ENCODE data around the gene CACNA1B.

CACNA1B gene

DNA sequence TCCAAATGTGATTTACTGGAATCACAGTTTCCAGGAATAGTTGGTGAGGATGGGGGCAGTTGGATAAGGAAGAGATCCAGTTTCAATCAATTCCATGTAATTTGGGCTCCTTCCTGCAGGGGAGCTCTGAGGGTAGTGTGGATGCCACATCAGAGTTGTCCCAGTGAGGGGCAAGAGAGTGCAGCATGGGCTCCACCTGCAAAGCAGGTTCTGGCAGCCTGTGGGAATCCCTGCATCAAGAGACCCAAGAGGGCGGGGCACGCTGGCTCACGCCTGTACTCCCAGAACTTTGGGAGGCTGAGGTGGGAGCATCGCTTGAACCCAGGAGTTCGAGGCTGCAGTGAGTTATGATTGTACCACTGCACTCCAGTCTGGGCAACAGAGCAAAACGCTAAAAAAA lies 188.5 kb downstream of the CACNA1B start:
- Histone ChIP-seq H2AFZ (ENCODE audit: low read depth) (no peak overlapping the region), H3K4me1 (ENCODE audit: low read depth, poor library complexity, severe bottlenecking) (no peaks in the 10 kb centered on the region), H3K27me3 (ENCODE audit: insufficient read depth, low read depth) (0 out of 2 replicates have a peak, but pooled peaks cover 4% of the 10 kb centered on the region), H3K4me3 (IDR thresholded peaks at IDR 0.05; ENCODE audit: insufficient read depth, low read depth, low read length) (no peak overlapping the region), H3K9ac (no peak overlapping the region), H3K79me2 (ENCODE audit: insufficient read depth, low read depth) (no peaks in the 10 kb centered on the region), H3K36me3 (ENCODE audit: insufficient read depth) (no peaks in the 10 kb centered on the region), H3K27ac (no peak overlapping the region), H3K4me2 (no peak overlapping the region), H4K20me1 (ENCODE audit: insufficient read depth) (no peaks in the 10 kb centered on the region)
- TF ChIP-seq, protein P1, sequence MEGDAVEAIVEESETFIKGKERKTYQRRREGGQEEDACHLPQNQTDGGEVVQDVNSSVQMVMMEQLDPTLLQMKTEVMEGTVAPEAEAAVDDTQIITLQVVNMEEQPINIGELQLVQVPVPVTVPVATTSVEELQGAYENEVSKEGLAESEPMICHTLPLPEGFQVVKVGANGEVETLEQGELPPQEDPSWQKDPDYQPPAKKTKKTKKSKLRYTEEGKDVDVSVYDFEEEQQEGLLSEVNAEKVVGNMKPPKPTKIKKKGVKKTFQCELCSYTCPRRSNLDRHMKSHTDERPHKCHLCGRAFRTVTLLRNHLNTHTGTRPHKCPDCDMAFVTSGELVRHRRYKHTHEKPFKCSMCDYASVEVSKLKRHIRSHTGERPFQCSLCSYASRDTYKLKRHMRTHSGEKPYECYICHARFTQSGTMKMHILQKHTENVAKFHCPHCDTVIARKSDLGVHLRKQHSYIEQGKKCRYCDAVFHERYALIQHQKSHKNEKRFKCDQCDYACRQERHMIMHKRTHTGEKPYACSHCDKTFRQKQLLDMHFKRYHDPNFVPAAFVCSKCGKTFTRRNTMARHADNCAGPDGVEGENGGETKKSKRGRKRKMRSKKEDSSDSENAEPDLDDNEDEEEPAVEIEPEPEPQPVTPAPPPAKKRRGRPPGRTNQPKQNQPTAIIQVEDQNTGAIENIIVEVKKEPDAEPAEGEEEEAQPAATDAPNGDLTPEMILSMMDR (conservative IDR thresholded peaks at IDR 0.05; ENCODE audit: low read depth, low read length): no peak

DNA sequence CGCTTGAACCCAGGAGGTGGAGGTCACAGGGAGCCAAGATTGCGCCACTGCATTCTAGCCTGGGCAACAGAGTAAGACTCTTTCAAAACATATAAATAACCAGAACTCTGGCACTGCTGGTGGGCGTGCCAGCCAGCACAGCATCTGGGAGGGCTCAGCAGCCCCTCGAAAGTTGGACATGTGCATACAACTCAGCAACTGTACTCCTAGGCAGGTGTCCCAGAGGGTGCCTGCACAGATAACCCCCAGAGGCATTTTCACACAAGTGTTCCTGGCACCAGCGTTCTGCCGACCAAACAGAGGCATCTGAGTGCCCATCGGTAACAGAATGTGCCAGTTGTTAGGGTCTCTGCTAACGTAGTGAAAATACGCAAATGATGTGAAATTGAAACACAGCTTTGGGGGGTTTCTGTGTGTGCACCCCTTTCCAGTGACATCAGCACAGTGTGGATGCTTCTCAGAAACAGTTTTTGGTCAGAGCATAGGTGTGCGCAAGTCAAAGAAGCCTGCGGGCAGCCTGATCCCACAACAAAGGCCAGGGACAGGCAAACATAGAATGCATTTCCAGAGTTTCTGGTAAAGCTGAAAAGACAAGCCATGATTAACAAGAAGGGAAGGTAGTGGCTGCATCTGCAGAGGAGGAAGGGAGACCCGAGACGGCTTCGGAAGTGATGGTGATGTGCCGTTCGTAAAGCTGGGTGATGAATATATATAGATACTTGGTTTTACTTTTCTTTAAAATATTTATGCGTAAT lies 190.2 kb downstream of the CACNA1B start:
- peaks cover 4% of the 10 kb centered on the region; the same call in 1 of the 2 replicates for H3K27me3 ChIP-seq (ENCODE audit: insufficient read depth, low read depth)
- no peaks in the 10 kb centered on the region for H3K4me1 ChIP-seq (ENCODE audit: low read depth, poor library complexity, severe bottlenecking)
- H2AFZ ChIP-seq (ENCODE audit: low read depth): no peak overlapping the region
- TF ChIP-seq, protein P1 (conservative IDR thresholded peaks at IDR 0.05; ENCODE audit: low read depth, low read length): no peak
- H3K4me3 ChIP-seq (IDR thresholded peaks at IDR 0.05; ENCODE audit: insufficient read depth, low read depth, low read length): no peak overlapping the region
- no peak overlapping the region for H3K4me2 ChIP-seq
- no peak overlapping the region for H3K27ac ChIP-seq
- no peaks in the 10 kb centered on the region for H4K20me1 ChIP-seq (ENCODE audit: insufficient read depth)
- H3K36me3 ChIP-seq (ENCODE audit: insufficient read depth): no peaks in the 10 kb centered on the region
- no peak overlapping the region for H3K9ac ChIP-seq
- no peaks in the 10 kb centered on the region for H3K79me2 ChIP-seq (ENCODE audit: insufficient read depth, low read depth)

DNA sequence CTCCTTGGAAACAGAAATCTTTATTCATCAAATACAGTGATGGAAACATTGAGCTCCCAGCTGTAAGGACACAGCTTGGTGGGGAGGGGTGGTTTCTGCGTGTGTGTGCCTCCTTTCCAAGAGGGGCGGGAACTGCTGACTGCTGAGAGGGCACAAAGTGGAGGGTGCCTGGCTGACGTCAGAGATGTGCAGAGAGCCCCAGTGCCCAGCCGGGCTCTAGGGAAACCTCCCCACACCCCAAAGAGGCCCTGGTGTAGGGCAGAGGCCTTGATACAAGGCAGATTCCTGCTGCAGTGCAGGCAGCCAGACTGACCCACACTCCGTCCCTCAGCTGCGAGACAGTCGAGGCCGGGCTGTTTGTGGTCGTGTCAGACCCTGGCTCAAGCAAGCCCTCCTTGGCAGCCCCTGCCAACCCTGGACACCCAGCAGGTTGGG lies 191.0 kb downstream of the CACNA1B start:
- TF ChIP-seq, protein P1 (conservative IDR thresholded peaks at IDR 0.05; ENCODE audit: low read depth, low read length): no peak
- Histone ChIP-seq H3K36me3 (ENCODE audit: insufficient read depth) (no peaks in the 10 kb centered on the region), H3K4me2 (no peak overlapping the region), H3K27ac (no peak overlapping the region), H3K27me3 (ENCODE audit: insufficient read depth, low read depth) (peaks cover 4% of the 10 kb centered on the region; the same call in 1 of the 2 replicates), H3K4me3 (IDR thresholded peaks at IDR 0.05; ENCODE audit: insufficient read depth, low read depth, low read length) (no peak overlapping the region), H4K20me1 (ENCODE audit: insufficient read depth) (no peaks in the 10 kb centered on the region), H2AFZ (ENCODE audit: low read depth) (no peak overlapping the region), H3K9ac (no peak overlapping the region), H3K79me2 (ENCODE audit: insufficient read depth, low read depth) (no peaks in the 10 kb centered on the region), H3K4me1 (ENCODE audit: low read depth, poor library complexity, severe bottlenecking) (no peaks in the 10 kb centered on the region)

DNA sequence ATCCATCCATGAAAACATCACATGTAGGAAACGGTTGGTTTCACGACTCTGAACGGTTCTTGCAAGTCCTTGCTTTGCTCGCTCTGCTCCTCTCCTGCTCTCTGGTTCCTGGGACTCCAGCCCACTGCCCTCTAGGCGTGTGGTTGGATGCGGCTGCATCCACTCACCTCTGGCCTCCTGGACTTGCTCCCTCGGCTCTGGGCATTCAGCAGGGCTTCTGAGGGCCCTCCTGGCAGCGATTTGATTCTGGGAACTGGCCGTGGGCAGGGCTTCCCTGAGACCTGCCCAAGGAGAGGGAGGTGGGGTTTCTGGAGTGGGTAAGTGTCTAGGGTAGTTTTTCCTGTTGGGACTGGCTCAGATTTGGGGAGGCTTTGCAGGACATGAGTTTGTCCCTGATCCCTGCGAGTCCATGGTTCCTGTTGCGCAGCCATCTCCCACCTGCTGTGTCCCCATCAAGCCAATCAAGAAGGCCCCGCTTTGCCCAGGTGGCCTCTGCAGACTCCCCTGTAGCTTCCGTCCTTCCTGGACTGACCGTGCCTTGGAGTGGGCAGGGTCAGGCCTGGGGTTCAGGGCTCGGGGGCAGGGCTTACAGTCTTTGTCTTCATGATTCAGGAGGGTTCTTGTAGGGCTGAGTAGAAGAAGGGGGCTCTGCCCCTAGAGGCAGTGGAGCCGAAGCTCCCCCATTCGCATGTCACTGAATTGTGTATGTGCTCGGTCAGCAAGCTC lies 192.3 kb downstream of the CACNA1B start:
- no peak overlapping the region for H3K9ac ChIP-seq
- no peak overlapping the region for H2AFZ ChIP-seq (ENCODE audit: low read depth)

More for the DNA sequence above, 192.3 kb downstream of the CACNA1B start:
- Histone ChIP-seq H3K4me1 (ENCODE audit: low read depth, poor library complexity, severe bottlenecking) (no peaks in the 10 kb centered on the region), H3K27me3 (ENCODE audit: insufficient read depth, low read depth) (peaks cover 1% of the 10 kb centered on the region; the same call in 1 of the 2 replicates), H3K79me2 (ENCODE audit: insufficient read depth, low read depth) (no peaks in the 10 kb centered on the region), H3K36me3 (ENCODE audit: insufficient read depth) (no peaks in the 10 kb centered on the region), H3K4me2 (no peak overlapping the region), H3K4me3 (IDR thresholded peaks at IDR 0.05; ENCODE audit: insufficient read depth, low read depth, low read length) (no peak overlapping the region), H3K27ac (no peak overlapping the region), H4K20me1 (ENCODE audit: insufficient read depth) (no peaks in the 10 kb centered on the region)
- TF ChIP-seq, protein P1 (conservative IDR thresholded peaks at IDR 0.05; ENCODE audit: low read depth, low read length): no peak

All from KMS-11 (cell line).